Lung (tissue), 12 donors: ENCODE measurements around the gene LRRK1. TPM values are rescaled to one million over a fixed set of nuclear protein-coding genes. Genes with fewer than 3 reads are reported as not detected.

Experiments used
- ATAC-seq: fragments of 200-7000 bp; cut with Tn5 transposase; one replicate; pipeline ENCODE4 v1.9.1; 2020; ENCODE audit warnings: moderate number of reproducible peaks; ENCODE audit not compliant: insufficient read depth, low FRiP score
- DNase-seq, 3 donors: peaks; one replicate each; pipeline ENCODE4 v3.0.0-alpha.2; 2013 to 2017
- H3K27ac ChIP-seq, 2 donors: one replicate each; pipeline ENCODE4 v1.5.1; 2013; ENCODE audit warnings: mild to moderate bottlenecking in 2 of 2, moderate library complexity in 2 of 2, control low read depth in 1 of 2, inconsistent platforms in 1 of 2, low read depth in 1 of 2, low read length in 1 of 2
- H3K27me3 ChIP-seq, 3 donors: one replicate each; pipeline ENCODE4 v1.5.1; 2013; ENCODE audit warnings: low read length in 2 of 3; ENCODE audit not compliant: control insufficient read depth in 3 of 3, insufficient read depth in 3 of 3
- H3K36me3 ChIP-seq, 4 donors: one replicate each; pipeline ENCODE4 v1.5.1; 2013; ENCODE audit warnings: low read length in 4 of 4, mild to moderate bottlenecking in 1 of 4, moderate library complexity in 1 of 4; ENCODE audit not compliant: control insufficient read depth in 4 of 4, insufficient read depth in 4 of 4
- H3K4me1 ChIP-seq, 5 donors: one replicate each; pipeline ENCODE4 v1.5.1; 2013; ENCODE audit warnings: low read length in 5 of 5, mild to moderate bottlenecking in 2 of 5, moderate library complexity in 1 of 5; ENCODE audit not compliant: control insufficient read depth in 5 of 5, insufficient read depth in 5 of 5
- H3K4me3 ChIP-seq: one replicate; pipeline ENCODE4 v1.5.1; 2013; ENCODE audit warnings: mild to moderate bottlenecking, control low read depth, moderate library complexity
- H3K9ac ChIP-seq, 2 donors: one replicate each; pipeline ENCODE4 v1.5.1; 2013; ENCODE audit warnings: low read length in 2 of 2, control low read depth in 1 of 2; ENCODE audit not compliant: insufficient read depth in 1 of 2
- H3K9me3 ChIP-seq, 4 donors: one replicate each; pipeline ENCODE4 v1.5.1; 2013; ENCODE audit warnings: low read length in 3 of 4, mild to moderate bottlenecking in 1 of 4, moderate library complexity in 1 of 4; ENCODE audit not compliant: control insufficient read depth in 4 of 4, insufficient read depth in 3 of 4
- CTCF ChIP-seq: IDR thresholded peaks from 2 replicates; pipeline ENCODE4 v1.5.1; 2012; ENCODE audit warnings: mild to moderate bottlenecking; ENCODE audit errors: control extremely low read depth, extremely low read depth
- WGBS, 2 donors: extraction: QIAGEN DNeasy Blood & Tissue Kit; methylation state at CpG; one replicate each; pipeline ENCODE4 v1.1.7; 2013; 5-methylcytosine and 5-hydroxymethylcytosine counted together
- polyA plus RNA-seq, 2 donors: library from polyadenylated mRNA; stranded (reverse); fragments of 200-250 nt; gene quantifications; one replicate each; pipeline ENCODE4 v1.2.1, GENCODE V29; 2013
- total RNA-seq, 2 donors: library from RNA; depleted of rRNA in 1 of 2; stranded (reverse); fragments of >200 nt in 1 of 2; gene quantifications; one replicate each; pipeline ENCODE4 v1.2.1, GENCODE V29; 2014 to 2021
- donor health status: control.
- donor health status: control.
- donor health status: Bipolar disorder and iron deficiency.
- donor health status: healthy.
- donor health status: DM: yes; HTN: yes; CAD: no.

LRRK1 gene
- total and polyA plus RNA-seq, 4 donors, result 5.7 to 22.9 (median 9.7) TPM

GRCh38 chr15:100887211-100887913 lies 31.8 kb upstream of the LRRK1 start:
- no peak overlapping the region for H3K27ac ChIP-seq
- H3K27me3 ChIP-seq, result peaks cover 0 to 36% (median 23%) of the 10 kb centered on the region in 3 donors
- no peaks in the 10 kb centered on the region for H3K36me3 ChIP-seq
- DNase-seq (no peak), ATAC-seq (no peak)
- H3K4me1 ChIP-seq, result peaks cover 0 to 12% (median 5%) of the 10 kb centered on the region in 5 donors
- H3K9me3 ChIP-seq, result no peaks in the 10 kb centered on the region
- H3K4me3 ChIP-seq, result no peak overlapping the region
- no peak overlapping the region for H3K9ac ChIP-seq
- TF ChIP-seq CTCF, result no peak
- 89 to 93% methylated on average over 22 of the region's 22 CpGs for WGBS, 2 donors

- Histone ChIP-seq H3K4me3 (no peak overlapping the region), H3K4me1 (peaks cover 0 to 12% (median 5%) of the 10 kb centered on the region in 5 donors), H3K9me3 (no peaks in the 10 kb centered on the region), H3K27me3 (peaks cover 0 to 19% (median 17%) of the 10 kb centered on the region in 3 donors), H3K27ac (peak overlapping the region in 1 of 2 donors; percentile 24), H3K9ac (no peak overlapping the region), H3K36me3 (no peaks in the 10 kb centered on the region)
- ATAC-seq, result peak; percentile 75
- DNase-seq, result peak; percentile 76 to 85 (median 79)
- WGBS, 2 donors, result 32 to 38% methylated on average over 20 of the region's 20 CpGs
- TF ChIP-seq CTCF, result no peak
Measured at GRCh38 chr15:100889385-100890050, 29.6 kb upstream of the LRRK1 start.

- H3K27ac ChIP-seq, result no peak overlapping the region
- H3K36me3 ChIP-seq, result no peaks in the 10 kb centered on the region
- ATAC-seq, result no peak
- peaks cover 0 to 12% (median 11%) of the 10 kb centered on the region in 3 donors for H3K27me3 ChIP-seq
- no peak overlapping the region for H3K9ac ChIP-seq
- 71 to 75% methylated on average over 10 of the region's 10 CpGs for WGBS, 2 donors
- peaks cover 0 to 12% (median 5%) of the 10 kb centered on the region in 5 donors for H3K4me1 ChIP-seq
- no peak overlapping the region for H3K4me3 ChIP-seq
- no peak for TF ChIP-seq CTCF
- DNase-seq, result no peak
- H3K9me3 ChIP-seq, result no peaks in the 10 kb centered on the region
Measured at GRCh38 chr15:100890051-100890720, 29.0 kb upstream of the LRRK1 start.
